GM12865 (cell line): Measurements from ENCODE around the gene ITM2A.

Source experiments
- DNase-seq: peaks from one replicate; pipeline ENCODE4 v3.0.0; 2010; ENCODE audit warnings: low read depth
- H3K4me3 ChIP-seq: 2 replicates; pipeline ENCODE4 v1.5.1; 2011; ENCODE audit warnings: mild to moderate bottlenecking, low read depth, low read length, control low read depth
- TF ChIP-seq, protein P1 (sequence below): IDR thresholded peaks from 2 replicates; pipeline ENCODE4 v1.5.1; 2011; ENCODE audit warnings: low read length, control low read depth, low read depth, inconsistent platforms; ENCODE audit not compliant: insufficient read depth; ENCODE audit errors: missing control alignments

ITM2A gene

DNA sequence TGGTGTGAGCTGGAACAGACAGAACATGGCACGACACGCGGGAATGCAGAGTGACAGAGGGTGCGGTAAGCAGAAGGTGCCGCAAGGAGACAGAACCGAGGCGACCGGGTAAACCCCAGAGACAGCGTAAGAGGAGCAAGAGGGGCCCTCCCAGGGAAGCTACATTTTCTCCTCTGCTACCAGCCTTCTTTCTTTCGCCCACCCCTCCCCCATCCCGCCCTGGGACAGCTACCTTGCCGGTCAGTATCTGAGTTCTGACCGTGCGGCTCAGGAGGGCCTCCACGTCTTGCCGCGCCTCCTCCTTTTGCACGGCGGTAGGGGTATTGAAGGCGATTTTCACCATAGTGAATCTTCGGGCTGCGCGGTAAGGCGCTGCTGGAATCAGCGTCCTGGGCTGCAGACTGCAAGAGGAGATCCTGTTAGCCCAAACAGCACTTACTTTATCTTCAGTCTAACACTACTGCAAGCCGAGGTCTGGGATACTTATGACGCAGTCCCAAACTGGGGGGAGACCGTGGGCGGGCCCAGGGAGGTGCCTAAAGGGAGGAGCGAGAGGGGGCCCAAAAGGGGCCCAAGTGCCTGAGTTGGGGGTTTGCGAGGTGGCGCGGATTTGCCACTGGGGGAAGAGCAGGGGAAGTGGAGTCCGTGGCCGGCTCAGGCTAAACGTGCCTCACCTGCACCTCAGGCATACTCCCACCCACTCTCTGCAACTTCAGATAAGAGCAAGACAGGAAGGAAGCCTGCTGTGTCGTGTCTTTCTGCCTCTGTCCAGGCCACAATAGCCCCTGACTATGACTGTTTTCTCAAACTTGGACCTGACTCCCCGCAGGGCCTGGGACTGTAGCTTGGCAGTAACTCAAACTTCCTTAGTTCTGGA lies at the start of gene ITM2A:
TSS of gene ITM2A (minus strand) at position 462 of the 877 bp plus-strand sequence. CDS start at position 343, 119 bp downstream.
- TF ChIP-seq, protein P1, sequence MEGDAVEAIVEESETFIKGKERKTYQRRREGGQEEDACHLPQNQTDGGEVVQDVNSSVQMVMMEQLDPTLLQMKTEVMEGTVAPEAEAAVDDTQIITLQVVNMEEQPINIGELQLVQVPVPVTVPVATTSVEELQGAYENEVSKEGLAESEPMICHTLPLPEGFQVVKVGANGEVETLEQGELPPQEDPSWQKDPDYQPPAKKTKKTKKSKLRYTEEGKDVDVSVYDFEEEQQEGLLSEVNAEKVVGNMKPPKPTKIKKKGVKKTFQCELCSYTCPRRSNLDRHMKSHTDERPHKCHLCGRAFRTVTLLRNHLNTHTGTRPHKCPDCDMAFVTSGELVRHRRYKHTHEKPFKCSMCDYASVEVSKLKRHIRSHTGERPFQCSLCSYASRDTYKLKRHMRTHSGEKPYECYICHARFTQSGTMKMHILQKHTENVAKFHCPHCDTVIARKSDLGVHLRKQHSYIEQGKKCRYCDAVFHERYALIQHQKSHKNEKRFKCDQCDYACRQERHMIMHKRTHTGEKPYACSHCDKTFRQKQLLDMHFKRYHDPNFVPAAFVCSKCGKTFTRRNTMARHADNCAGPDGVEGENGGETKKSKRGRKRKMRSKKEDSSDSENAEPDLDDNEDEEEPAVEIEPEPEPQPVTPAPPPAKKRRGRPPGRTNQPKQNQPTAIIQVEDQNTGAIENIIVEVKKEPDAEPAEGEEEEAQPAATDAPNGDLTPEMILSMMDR = peak; percentile 10
- DNase-seq = peak; percentile 63
- peak within 1 kb of the TSS; percentile 65 for H3K4me3 ChIP-seq

- H3K4me3 ChIP-seq = no peak overlapping the region
- DNase-seq = no peak
- TF ChIP-seq, protein P1 = no peak
Measured at GRCh38 chrX:79415056-79415455, 47.9 kb upstream of the ITM2A start.

GRCh38 chrX:79413963-79414362 lies 46.8 kb upstream of the ITM2A start:
- no peak overlapping the region for H3K4me3 ChIP-seq
- DNase-seq = no peak
- TF ChIP-seq, protein P1 = no peak

GRCh38 chrX:79412972-79413371 lies 45.8 kb upstream of the ITM2A start:
- peak; percentile 39 for DNase-seq
- TF ChIP-seq, protein P1 = no peak
- no peak overlapping the region for H3K4me3 ChIP-seq

DNA sequence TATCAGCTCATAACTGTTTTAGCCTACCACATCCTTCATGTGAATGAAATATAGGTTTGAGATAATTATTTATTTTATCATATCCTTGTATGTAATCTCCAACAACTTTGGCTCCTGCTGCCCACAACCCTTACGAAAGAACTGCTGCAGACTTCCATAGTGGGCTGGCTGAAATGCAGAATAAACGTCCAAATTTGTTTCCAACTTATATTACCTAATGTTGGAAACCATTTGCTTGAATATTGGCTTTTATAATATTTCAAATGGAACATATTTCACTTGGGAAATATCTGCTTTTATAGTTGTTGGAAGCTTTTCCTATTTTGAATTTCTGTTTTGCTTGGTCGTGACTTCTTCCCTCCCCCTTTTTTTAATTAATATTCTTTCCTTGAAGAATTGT lies 45.0 kb upstream of the ITM2A start:
- H3K4me3 ChIP-seq = no peak overlapping the region
- DNase-seq = no peak
- TF ChIP-seq, protein P1 = no peak

- TF ChIP-seq, protein P1 = no peak
- DNase-seq = no peak
- no peak overlapping the region for H3K4me3 ChIP-seq
Measured at GRCh38 chrX:79409657-79410056, 42.5 kb upstream of the ITM2A start.

GRCh38 chrX:79408623-79409322 lies 41.6 kb upstream of the ITM2A start:
- TF ChIP-seq, protein P1 = no peak
- DNase-seq = no peak
- H3K4me3 ChIP-seq = no peak overlapping the region
